Measurements from ENCODE around the gene SLC2A1.

Gene SLC2A1

DNA sequence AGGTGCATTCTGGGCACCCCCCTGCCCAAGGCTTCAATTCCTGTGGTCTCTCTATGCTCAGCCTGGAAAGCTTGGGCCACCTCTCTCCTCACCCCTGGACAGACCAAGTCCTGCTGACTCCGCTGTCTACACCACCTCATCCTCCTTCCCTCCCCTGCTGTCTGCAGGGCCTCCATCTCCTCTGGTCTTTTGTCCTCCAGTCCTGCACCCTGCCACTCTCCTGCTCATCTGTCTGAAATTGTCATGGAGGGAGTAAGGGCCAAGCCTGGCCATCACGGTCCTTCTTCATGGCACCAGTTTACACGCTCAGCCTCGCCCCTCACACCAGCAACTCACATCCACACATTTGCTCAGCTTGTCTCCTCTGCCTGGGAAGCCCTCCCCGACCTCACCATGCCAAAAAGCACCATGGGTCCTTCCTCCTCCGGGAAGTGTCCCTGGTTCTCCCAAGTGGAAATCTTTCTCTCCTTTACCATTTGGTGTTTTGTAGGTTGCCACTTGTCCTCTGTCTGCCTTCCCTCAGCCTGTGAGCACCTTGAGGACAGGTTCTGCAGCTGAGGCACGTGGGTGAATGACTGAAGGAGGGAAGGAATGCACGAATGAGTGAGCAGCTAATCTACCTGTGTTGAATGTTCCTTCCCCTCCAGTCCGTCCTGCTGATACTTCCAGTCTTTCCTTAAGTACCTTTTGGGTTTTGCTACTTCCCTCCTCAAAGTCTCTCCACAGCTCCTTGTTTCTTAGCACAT is 2.1 kb upstream of the SLC2A1 start:
- DNase-seq (ENCODE audit: low spot score), result no peak

DNA sequence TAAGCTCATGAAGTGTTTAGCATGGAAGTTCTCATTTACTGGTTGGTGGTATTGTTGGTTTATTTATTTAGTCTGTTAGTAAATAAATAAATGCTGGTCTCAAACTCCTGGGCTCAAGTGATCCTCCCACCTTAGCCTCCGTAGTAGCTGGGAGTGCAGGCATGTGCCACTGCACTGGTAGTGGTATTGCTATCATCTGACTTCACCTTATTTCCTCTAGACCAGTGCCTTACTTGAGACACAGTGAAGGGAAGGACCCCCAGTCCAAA is 1.4 kb upstream of the SLC2A1 start:
- DNase-seq (ENCODE audit: low spot score), result no peak

DNA sequence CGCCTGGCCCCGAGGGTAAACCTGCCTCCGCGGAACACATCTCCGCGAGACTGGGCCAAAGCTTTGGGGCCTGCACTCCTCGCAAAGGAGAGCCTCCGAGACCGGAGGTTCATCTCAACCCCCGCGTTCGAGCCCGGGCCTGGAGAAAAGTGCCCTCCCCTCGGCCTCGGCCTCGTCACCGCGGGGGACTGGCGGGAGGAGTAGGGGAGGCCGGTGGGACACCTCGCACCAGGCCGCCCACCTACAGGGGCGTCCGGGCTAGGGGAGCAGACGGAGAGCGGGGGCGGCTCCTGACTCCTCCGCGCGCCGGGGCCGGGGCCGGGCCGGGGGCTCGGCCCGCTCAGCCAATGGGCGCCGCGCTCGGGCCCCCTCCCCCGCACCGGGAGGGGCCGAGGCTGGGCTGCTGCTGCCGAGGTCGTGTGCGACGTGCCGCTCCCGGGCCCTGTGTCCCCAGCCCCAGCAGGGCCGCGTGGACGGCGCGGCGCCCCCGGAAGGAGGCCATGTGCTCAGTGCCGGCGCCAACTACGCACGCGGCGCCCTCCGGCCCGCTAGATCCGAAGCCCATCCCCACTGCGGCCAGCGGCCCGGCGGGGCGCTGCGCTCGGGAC is 684 bp downstream of the SLC2A1 start:
- peak; percentile 94 for DNase-seq (ENCODE audit: low spot score)

DNA sequence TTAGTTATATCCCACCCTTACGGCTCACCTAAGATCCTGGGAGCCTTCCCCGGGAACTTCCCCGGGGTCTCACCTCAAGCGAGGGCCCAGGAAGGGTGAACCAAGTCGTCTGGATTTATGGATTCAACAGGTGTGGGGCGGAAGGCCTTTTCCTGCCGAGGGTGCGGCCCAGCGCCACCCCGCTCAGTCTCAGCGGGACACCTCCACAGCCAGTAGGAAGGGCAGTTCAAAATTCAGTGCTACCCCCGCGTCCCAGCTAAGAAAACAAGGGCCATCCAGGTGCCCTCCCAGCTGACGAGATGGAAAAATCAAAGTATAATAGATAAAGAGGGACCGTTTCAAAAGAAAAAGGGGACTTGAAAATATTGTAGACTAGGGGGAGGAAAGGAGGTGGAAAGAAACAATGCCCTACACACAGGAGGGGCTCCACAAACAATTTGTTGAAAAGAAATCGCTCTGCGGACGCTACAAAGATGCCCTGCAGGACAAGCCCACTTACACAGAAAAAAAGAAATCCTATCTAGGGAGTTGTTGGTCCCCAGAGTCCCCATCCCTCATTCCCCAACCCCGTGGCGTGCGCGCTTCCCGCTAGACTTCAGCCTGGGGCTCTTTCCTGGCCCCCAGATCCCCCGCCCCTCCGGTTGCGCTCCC is 1.3 kb downstream of the SLC2A1 start:
- DNase-seq (ENCODE audit: low spot score), result peak; percentile 47

DNA sequence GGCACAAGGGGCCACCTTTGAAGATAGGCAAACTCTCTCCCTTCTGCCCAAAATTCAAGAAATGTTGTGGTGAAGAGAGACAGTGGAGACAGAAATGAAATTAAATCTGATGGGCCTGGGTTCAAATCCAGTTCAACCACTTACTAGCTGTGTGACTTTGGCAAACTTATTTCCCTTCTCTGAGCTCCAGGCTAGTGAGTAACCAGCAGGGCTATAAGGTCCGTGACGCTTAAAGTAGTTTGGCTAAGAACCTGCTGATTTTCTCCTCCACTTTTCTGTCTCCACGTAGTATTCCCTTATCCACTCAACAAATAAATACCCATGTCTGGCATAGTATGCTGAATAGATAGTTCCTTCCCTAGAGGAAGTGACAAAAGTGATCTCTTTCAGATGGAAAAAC is 1.9 kb downstream of the SLC2A1 start:
- DNase-seq (ENCODE audit: low spot score), result no peak

DNA sequence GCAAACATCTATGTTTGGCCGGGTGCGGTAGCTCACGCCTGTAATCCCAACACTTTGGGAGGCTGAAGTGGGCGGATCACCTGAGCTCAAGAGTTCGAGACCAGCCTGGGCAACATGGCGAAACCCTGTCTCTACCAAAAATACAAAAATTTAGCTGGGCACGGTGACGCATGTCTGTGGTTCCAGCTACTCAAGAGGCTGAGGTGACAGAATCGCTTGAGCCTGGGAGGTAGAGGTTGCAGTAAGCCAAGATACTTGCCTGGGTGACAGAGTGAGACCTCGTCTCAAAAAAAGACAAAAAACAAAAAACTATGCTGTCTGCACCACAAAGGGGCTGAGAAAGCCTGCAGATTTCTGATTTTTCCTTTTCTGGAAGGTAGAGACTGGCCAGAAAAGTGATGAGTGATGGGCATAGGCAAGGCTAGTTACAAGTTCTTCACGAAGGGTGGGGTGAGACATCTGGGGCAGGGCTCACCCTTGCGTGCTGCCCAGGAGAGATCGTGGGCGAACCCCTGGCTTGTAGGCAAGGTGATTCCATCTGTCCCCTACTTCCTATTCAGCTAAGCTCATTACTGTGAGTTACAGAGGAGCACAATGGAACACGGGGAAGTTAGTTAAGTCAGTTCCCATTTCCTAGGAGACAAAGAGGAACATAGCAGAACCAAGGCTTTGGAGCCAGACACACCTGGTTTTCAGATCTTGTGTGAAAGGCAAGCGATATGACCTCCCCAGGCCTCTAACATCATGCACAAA is 3.2 kb downstream of the SLC2A1 start:
- no peak for DNase-seq (ENCODE audit: low spot score)

DNA sequence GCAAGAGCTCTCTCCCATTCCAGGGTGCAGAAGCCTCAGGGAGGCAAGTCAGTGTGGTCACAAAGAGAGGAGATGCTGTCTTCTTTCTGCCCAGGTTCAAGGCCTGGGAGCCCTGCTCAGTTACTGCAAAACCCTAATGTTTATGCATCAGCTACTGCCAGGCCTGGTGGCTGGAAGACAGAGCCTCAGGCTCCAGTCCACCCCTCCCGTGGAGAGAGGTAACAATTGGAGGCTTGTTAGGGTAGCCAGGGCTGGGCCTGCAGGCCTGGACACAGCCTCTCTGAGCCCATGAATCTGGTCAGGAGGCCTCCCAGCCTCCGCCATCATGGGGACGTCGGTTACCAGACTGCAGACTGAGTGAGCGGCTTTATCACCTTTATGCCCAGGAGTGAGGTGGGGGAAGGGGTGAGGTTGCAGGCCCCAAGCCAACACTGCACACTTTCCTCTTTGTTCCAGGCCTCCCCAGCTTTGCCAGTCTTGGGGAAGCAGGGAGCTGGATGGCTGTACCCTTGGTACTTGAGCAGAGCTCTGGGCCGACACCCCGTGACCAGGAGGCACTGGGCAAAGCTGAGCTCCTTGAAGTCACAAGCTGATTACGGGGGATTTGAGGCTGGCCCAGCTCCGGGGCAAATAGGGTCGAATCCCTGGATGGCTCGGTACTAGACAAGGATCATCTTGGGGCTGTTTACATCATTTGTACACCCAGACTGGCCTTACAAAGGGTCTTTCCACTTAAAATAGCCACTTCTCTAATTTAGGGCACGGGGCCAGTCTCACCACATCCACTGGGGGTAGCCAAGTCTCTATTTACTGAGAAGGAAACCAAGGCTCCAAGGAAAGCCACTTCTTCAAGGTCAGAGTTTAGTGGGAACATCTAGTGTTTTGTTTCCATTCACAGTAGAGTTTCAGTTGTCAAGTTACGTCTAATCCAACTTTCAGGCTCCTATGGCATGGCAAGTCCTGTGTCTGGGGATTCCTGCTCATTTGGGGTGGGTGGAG is 5.2 kb downstream of the SLC2A1 start:
- DNase-seq (ENCODE audit: low spot score), result peak; percentile 56

DNA sequence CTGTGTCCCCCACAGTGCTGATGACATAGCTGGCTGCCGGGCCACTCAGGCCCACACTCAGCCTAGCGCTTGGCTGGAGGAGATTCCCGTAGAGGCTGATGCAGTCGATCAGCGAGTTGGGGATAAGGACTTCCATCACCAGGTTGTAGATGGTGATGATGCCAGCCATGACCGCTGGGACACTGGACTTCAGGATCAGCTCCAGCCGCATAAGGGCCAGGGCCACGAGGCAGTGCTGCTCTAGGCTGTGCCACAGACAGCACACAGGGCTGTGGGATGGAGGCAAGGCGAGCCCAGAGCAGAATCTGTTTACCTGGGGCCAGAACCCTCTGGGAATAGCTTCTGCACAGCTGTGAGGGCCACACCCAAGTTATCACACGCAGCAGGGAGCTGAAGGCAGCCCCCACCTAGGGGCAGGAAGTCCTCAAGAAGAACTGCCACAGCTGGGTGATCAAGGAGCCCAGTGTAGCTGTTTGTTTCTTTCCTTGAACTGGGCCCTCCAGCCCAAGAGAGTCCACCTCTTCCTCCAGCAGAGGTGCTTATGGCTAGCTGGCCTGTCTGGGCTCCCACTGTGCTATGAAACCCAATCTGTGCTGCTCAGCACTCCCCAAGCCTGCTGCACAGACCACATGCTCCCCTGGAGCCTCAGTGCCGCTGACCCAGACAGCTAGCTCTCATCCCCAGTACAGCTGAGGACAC is 6.2 kb downstream of the SLC2A1 start:
- DNase-seq (ENCODE audit: low spot score), result no peak

DNA sequence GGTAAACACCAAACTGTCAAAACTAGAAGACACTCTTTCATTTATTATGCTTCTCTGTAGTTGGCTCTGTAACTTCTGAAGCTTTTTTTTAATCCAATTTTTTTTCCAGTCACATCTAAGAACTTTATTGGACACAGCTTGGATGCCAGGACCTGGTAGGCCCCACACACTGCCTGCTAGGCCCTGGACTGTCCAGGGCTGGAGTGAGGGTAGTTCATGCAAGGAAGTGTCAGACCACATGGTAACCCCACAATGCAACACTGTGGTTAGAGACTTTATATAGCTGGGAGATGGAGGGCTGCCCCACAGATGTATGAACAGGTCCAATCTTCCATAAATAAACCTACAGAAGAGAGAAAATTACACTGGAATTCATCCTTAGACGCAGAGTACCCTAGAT is 7.1 kb downstream of the SLC2A1 start:
- DNase-seq (ENCODE audit: low spot score), result no peak

DNA sequence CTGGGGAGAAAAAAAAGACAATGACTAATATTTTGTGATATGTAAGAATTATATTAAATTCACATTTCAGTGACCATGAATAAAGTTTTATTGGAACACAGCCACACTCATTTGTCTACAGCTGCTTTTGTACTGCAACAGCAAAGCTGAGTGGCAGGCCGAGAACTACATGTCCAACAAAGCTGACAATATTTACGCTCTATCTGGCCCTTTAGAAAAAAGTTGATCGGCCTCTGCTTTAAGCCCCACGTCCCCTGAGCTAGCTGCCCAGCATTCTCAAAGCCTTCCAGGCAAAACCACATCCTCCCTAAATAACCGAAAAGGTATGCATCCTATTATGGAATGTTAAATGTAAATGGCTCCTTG is 8.6 kb downstream of the SLC2A1 start:
- no peak for DNase-seq (ENCODE audit: low spot score)

DNA sequence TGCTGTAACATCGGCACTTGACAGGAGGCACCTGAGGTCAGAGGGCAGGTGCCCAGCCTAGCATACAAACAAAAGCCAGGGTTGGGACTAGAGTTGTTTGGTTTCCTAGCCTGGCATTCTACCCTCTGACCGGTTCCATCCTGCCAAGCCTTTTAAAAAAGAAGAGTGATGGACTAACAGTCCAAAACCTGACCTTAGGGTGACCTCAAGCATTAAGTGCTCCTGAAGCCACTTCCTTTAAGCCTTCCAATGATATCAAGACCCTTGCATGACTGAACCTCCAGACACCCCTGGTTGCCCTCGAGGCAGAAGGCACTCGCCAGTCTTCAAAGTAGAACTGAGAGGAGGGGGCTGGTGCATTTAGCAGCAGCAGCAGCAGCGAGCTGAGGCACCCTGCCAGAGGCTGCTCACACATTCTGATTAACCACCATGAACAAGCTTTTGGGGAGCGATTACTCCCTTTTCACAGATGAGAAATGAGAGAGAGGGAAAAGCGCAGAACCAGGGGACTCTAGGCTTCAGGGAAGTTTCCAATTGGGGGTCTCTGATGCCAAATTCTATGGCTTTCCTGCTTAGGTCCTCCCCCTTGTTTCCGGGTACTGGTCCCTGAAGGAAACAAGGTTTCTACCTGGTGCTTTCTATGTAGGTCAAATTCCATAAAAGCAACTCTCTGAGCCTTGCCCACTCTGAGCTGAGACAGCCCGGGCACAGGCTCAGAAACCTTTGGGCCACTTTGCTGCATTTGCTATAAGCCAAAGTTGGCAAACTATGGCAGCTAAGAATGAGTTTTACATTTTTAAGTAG is 9.2 kb downstream of the SLC2A1 start:
- DNase-seq (ENCODE audit: low spot score), result no peak

DNA sequence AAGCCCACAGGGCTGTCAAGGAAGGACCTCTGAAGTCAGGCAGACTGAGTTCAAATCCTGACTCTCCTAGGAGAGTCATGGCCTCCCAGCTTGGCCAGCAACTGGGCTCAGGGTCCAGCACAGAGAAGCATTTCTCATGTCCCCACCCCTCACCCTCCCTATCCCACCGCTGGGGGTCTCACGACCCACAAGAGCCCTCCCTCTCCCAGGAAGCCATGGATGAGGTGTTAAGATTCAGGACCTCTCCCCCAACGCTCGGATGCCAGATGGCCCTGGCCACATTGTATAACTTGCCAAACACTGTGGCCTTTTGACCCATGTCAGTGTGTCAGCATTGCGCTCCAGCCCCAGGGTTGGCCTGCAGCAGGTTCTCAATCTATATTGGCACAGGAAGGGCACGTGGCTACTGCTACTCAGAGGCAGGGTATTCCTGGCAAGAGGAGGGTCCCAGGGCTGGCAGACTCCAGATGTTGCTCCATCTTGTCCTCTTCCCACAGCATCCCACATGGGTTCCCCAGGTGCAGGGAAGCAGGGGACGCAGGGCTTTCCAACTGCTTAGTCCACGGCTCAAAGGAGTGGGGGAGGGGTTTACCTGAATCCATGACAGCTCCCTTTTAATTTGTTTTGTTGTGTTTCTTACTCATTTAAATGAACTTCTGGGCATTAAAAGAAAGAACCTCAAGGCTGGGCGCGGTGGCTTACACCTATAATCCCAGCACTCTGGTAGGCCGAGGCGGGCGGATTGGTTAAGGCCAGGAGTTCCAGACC is 10.5 kb downstream of the SLC2A1 start:
- no peak for DNase-seq (ENCODE audit: low spot score)

DNA sequence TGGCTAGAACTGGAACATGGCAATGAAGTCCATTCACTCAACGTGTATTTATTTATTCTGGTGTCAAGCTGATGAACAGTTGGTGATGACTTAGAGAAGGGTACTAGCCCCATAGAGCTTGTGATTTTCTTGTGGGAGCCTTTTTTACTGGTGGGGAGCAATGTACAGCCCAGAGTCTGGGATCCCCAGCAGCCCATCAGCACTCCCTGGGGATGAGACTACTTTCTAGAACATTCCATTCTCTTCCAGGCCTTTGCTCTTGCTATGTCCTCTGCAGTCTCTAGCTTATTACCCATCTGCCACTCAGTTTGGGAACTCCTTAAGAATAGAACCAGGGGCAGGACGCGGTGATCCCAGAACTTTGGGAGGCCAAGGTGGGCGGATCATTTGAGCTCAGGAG is 11.6 kb downstream of the SLC2A1 start:
- no peak for DNase-seq (ENCODE audit: low spot score)

DNA sequence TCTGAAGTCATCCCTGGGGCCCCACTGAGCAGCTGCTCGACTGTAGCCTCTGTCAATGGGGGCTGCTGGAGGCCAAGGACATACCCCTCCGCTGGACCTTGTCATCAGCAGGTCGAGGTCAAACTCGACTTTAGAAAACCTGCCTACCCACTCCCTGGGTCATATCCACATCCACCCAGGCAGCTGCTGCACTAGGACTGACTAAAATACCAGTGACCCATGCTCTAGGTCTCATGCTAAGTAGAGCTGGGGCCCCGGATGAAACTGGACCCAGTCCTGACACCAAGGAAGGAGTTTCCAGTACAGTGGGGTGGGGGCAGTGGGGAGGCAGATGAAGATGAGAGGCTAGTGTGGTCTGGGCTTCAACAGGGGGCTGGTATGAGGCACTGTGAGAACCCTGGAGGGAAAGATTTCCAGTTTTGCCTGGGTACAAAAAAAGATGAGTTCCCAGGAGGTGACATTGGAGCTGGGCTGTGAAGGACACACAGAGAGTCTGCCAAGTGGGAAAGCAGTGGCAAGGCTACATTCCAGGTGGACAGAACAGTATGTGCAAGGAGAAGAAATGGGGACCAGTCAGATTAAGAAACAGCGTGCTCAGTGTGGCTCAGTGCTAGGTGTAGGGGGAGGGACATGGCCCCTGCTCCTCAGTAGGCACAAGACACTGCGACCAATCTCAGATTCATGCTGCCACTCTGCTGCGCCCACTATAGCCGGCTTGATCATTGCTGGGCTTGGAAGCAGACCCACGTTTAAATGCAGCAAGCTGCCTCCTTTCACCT is 12.4 kb downstream of the SLC2A1 start:
- DNase-seq (ENCODE audit: low spot score), result no peak

DNA sequence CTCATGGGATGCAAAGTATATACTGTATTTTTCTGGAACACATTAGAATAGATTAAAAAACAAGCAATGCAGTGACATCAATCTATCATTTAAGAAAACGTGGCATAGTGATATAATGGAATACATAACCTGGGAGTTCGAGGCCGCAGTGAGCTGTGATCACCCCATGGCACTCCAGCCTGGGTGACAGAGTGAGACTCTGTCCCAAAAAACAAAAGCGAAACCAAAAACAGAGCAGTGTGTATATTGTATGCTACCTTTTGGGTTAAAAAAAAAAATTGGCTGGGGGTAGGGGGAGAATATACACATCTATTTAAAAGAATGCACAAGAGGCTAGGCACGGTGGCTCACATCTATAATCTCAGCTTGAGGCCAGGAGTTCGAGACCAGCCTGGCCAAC is 13.5 kb downstream of the SLC2A1 start:
- DNase-seq (ENCODE audit: low spot score), result no peak

DNA sequence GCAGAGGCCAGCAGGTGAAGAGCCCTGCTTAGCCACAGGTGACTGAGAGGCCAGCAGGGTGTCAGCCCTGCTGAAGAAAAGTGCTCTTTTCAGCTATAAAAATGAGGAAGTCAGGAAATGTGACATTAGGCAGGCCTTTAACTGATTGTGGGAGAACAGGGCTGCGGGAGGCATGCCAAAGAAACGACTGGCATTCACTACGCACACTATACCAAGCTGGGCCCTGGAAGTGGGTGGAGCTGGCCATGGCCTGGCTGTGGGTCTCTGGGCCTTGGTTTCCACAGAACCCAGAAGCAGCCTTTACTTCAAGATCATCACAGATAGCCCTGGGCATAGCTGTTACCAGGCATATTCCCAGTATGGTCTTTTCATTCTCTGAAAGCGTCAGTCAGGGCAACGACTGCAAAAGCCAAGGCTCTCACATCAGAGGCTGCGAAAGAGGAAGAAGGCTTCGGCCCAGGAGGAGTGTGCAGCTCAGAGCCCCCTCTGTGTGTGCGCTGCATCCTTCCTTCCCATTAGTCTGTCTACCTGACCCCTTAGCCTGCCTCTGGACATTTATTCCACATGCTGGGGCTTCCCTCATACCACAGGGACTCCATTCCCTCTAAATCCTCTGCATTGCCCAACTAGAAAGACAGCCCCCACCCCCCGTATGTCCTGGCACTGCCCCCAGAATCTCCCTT is 14.3 kb downstream of the SLC2A1 start:
- DNase-seq (ENCODE audit: low spot score), result no peak

DNA sequence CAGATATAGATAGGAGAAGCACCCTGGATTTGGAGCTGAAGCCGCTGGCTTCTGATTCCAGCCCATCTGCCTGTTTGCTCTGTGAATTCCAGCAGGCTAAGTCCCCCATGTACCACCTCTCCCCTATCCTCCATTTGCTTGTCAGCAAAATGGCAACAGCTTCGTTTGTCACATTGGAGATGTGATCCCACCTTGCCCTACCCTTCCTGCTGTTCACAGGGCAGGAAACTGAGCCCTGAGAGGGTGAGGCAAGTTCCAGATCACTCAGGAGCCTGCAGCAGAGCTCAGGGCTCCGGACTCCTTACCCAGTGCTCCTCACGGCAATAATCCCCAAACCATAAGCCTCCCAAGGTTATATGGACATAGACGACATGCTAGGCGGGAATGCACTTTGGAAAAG is 14.9 kb downstream of the SLC2A1 start:
- no peak for DNase-seq (ENCODE audit: low spot score)

DNA sequence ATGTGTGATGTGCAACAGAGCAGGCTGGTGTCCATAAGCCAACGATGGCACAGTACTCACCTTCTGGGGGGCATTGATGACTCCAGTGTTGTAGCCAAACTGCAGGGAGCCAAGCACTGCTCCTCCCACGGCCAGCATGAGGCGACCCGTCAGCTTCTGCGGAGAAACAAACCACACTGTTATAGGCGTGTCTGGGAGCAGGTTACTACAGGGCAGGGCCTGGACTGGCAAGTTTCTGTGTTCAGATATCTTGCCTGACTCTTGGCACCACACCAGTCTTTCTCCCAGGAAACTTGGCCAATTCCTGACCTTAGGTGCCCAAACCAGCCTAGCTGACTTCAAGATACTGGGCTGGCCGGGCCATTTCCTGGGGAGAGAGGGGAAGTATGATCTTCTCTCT is 15.5 kb downstream of the SLC2A1 start:
- no peak for DNase-seq (ENCODE audit: low spot score)

Measured in D341Med (cell line).